Fibroblast of lung (primary cell): Measurements from ENCODE around the gene MARK4. TPM values are rescaled to one million over a fixed set of nuclear protein-coding genes. Genes with fewer than 3 reads are reported as not detected.

ENCODE experiments used
- DNase-seq, 2 donors: peaks; one replicate each; pipeline versions ENCODE4 v3.0.0 to v3.0.0-alpha.2; 2010; ENCODE audit warnings: low read depth in 2 of 2
- H2AFZ ChIP-seq: 2 replicates; pipeline ENCODE4 v1.5.1; 2012; ENCODE audit warnings: low read length, control low read depth, inconsistent platforms
- H3K27ac ChIP-seq: 2 replicates; pipeline ENCODE4 v1.5.1; 2011; ENCODE audit warnings: low read length, control low read depth; ENCODE audit not compliant: insufficient read depth
- H3K27me3 ChIP-seq: 2 replicates; pipeline ENCODE4 v1.5.1; 2011; ENCODE audit warnings: mild to moderate bottlenecking, low read length; ENCODE audit not compliant: control insufficient read depth, insufficient read depth
- H3K36me3 ChIP-seq: 2 replicates; pipeline ENCODE4 v1.5.1; 2011; ENCODE audit warnings: low read length; ENCODE audit not compliant: control insufficient read depth, insufficient read depth
- H3K4me1 ChIP-seq: 2 replicates; pipeline ENCODE4 v1.5.1; 2011; ENCODE audit warnings: low read length; ENCODE audit not compliant: control insufficient read depth, insufficient read depth; ENCODE audit errors: extremely low read depth
- H3K4me2 ChIP-seq: 2 replicates; pipeline ENCODE4 v1.5.1; 2011; ENCODE audit warnings: low read length, control low read depth; ENCODE audit not compliant: insufficient read depth; ENCODE audit errors: extremely low read depth
- H3K4me3 ChIP-seq, 4 experiments: fragments of 200-600 bp in 1 of 4; sonication (generic) in 1 of 4; replicated peaks in 1 of 4; 2 replicates each; pipeline ENCODE4 v1.5.1; 2011 to 2016; ENCODE audit warnings: low read length in 4 of 4, low read depth in 3 of 4, mild to moderate bottlenecking in 3 of 4, control low read depth in 2 of 4, inconsistent platforms in 1 of 4, mixed read lengths in 1 of 4; ENCODE audit not compliant: insufficient read depth in 1 of 4; ENCODE audit errors: control extremely low read depth in 1 of 4
- H3K79me2 ChIP-seq: 2 replicates; pipeline ENCODE4 v1.5.1; 2012; ENCODE audit warnings: mild to moderate bottlenecking, low read length, inconsistent platforms; ENCODE audit not compliant: control insufficient read depth, insufficient read depth
- H3K9ac ChIP-seq: 2 replicates; pipeline ENCODE4 v1.5.1; 2011; ENCODE audit warnings: mild to moderate bottlenecking, low read length, control low read depth; ENCODE audit not compliant: insufficient read depth
- H3K9me3 ChIP-seq: 2 replicates; pipeline ENCODE4 v1.5.1; 2012; ENCODE audit warnings: low read depth, low read length; ENCODE audit not compliant: control insufficient read depth, insufficient read depth
- H4K20me1 ChIP-seq: 2 replicates; pipeline ENCODE4 v1.5.1; 2011; ENCODE audit warnings: low read length; ENCODE audit not compliant: control insufficient read depth, insufficient read depth; ENCODE audit errors: extremely low read depth
- CTCF ChIP-seq, 2 donors: IDR thresholded peaks in 1 of 2; conservative IDR thresholded peaks in 1 of 2; 1 replicate in 1 of 2; 2 replicates in 1 of 2; pipeline ENCODE4 v1.5.1; 2011 to 2012; ENCODE audit warnings: low read length in 2 of 2, control low read depth in 1 of 2, inconsistent platforms in 1 of 2, low read depth in 1 of 2, mild to moderate bottlenecking in 1 of 2
- EZH2 ChIP-seq: IDR thresholded peaks from 2 replicates; pipeline ENCODE4 v1.5.1; 2012; ENCODE audit warnings: low read length, control low read depth, mild to moderate bottlenecking; ENCODE audit errors: missing control alignments
- polyA plus RNA-seq, 2 donors: library from polyadenylated mRNA; depleted of rRNA in 1 of 2; stranded (reverse) in 1 of 2; unstranded in 1 of 2; fragments of >200 nt; gene quantifications; 2 replicates each; pipeline ENCODE4 v1.2.1, GENCODE V29; 2011 to 2012; ENCODE audit warnings: missing spikeins in 1 of 2
- total RNA-seq: library from RNA; depleted of rRNA; stranded (reverse); fragments of >200 nt; gene quantifications from 2 replicates; pipeline ENCODE4 v1.2.1, GENCODE V29; 2014

Gene MARK4
- total and polyA plus RNA-seq, 2 donors (not counting 1 experiment from before 2014, with no cell fraction given): 8.9 to 14.1 TPM

DNA sequence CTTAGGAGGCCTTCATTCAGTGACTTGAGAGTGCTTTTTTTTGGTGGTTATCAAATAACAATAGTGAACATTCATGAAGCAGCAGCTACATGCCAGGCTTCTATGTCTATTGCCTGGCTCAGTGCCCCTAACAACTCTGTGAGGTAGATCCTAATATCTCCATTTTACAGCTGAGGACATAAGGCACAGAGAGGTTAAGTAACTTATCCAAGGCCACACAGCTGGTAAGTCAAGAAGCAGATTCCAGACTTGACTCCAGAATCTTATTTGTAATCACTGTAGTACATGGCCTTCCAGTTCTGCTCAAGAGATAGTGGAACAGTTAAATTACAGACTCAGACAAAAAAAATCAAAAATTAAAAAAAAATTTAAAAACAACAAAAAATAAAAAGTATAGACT is 44.8 kb downstream of the MARK4 start:
- H3K4me1 ChIP-seq: no peaks in the 10 kb centered on the region
- H3K4me3 ChIP-seq: no peak overlapping the region
- no peak overlapping the region for H3K9ac ChIP-seq
- H3K27me3 ChIP-seq: no peaks in the 10 kb centered on the region
- no peak for TF ChIP-seq EZH2
- no peak for TF ChIP-seq CTCF (conservative IDR thresholded peaks at IDR 0.05 in 1 of 2, IDR thresholded peaks at IDR 0.05 in 1 of 2; ENCODE audit: low read depth in 1 of 2, low read length in 2 of 2)
- no peak overlapping the region for H3K4me2 ChIP-seq
- no peaks in the 10 kb centered on the region for H4K20me1 ChIP-seq
- H2AFZ ChIP-seq: no peak overlapping the region
- no peak overlapping the region for H3K27ac ChIP-seq
- no peak for DNase-seq
- H3K79me2 ChIP-seq: no peaks in the 10 kb centered on the region
- peaks cover 1% of the 10 kb centered on the region for H3K36me3 ChIP-seq
- no peaks in the 10 kb centered on the region for H3K9me3 ChIP-seq

DNA sequence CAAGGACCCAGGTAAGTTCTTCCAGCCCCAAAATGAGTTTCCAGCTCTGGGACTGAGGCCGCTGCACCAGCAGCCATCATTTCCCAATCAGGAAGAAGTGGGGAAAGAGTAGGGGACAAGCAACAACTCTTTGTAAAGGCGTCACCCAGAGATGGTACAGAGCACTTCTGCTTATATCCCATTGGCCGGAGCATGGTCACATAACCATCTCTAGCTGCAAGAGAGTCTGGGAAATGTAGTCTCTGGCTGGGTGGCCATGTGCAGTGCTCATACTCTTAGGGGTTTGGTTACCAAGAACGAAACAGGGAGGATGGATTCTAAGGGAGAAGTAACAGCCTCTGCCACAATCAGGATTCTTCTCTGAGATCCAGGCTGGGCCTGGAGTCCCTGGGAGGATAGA is 45.3 kb downstream of the MARK4 start:
- no peaks in the 10 kb centered on the region for H4K20me1 ChIP-seq
- H3K4me1 ChIP-seq: no peaks in the 10 kb centered on the region
- H3K9ac ChIP-seq: no peak overlapping the region
- no peak overlapping the region for H3K4me3 ChIP-seq
- H3K27ac ChIP-seq: no peak overlapping the region
- H3K79me2 ChIP-seq: no peaks in the 10 kb centered on the region
- DNase-seq: no peak
- TF ChIP-seq CTCF (conservative IDR thresholded peaks at IDR 0.05 in 1 of 2, IDR thresholded peaks at IDR 0.05 in 1 of 2; ENCODE audit: low read depth in 1 of 2, low read length in 2 of 2): no peak
- no peak for TF ChIP-seq EZH2
- H3K4me2 ChIP-seq: no peak overlapping the region
- no peaks in the 10 kb centered on the region for H3K9me3 ChIP-seq
- no peaks in the 10 kb centered on the region for H3K27me3 ChIP-seq
- H3K36me3 ChIP-seq: peaks cover 1% of the 10 kb centered on the region
- no peak overlapping the region for H2AFZ ChIP-seq

DNA sequence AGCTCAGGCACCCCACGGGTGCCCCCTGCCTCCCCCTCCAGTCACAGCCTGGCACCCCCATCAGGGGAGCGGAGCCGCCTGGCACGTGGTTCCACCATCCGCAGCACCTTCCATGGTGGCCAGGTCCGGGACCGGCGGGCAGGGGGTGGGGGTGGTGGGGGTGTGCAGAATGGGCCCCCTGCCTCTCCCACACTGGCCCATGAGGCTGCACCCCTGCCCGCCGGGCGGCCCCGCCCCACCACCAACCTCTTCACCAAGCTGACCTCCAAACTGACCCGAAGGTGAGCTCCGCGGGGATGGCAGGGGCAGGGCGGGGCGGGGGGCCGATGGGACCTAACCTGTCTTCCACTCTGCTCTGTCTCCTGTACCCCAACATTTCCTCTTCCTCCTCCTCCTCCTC is 46.6 kb downstream of the MARK4 start:
- no peak overlapping the region for H3K9ac ChIP-seq

More for the DNA sequence above, 46.6 kb downstream of the MARK4 start:
- Histone ChIP-seq H4K20me1 (no peaks in the 10 kb centered on the region), H3K36me3 (peaks cover 1% of the 10 kb centered on the region), H3K79me2 (no peaks in the 10 kb centered on the region), H3K27ac (no peak overlapping the region), H3K4me1 (no peaks in the 10 kb centered on the region), H2AFZ (no peak overlapping the region), H3K4me2 (no peak overlapping the region), H3K9me3 (no peaks in the 10 kb centered on the region), H3K27me3 (no peaks in the 10 kb centered on the region), H3K4me3 (no peak overlapping the region)
- TF ChIP-seq EZH2: no peak
- TF ChIP-seq CTCF (conservative IDR thresholded peaks at IDR 0.05 in 1 of 2, IDR thresholded peaks at IDR 0.05 in 1 of 2; ENCODE audit: low read depth in 1 of 2, low read length in 2 of 2): no peak
- no peak for DNase-seq
